ENCODE measurements around the gene MZF1. TPM values are rescaled to one million over a fixed set of nuclear protein-coding genes. Genes with fewer than 3 reads are reported as not detected.
"Not testable (repeated sequence)": the region's sequence is repeated elsewhere in the genome, so short reads cannot be mapped to it uniquely, and the experiment has no call there.

Gene MZF1
- total RNA-seq, 1 experiment from 2014 or later = 18.0 TPM

- no peaks in the 10 kb centered on the region for H3K9me3 ChIP-seq (ENCODE audit: low read length)
- H3F3A ChIP-seq (ENCODE audit: low read length, unreplicated experiment) = no peaks in the 10 kb centered on the region
- H2AFZ ChIP-seq (ENCODE audit: low read length) = no peak overlapping the region
- peaks cover 22% of the 10 kb centered on the region; the same call in 1 of the 2 replicates for H3K79me2 ChIP-seq (ENCODE audit: low read length)
- no peak for DNase-seq
- peaks cover 16% of the 10 kb centered on the region for H3K4me1 ChIP-seq (ENCODE audit: insufficient read depth, low read length)
- no peak for ATAC-seq
- ChIA-PET CTCF (no interaction called here), POLR2A (ENCODE audit: unreplicated experiment) (no interaction called here)
- no TSS peak for BruUV-seq (replicated peaks)
- no peak overlapping the region for H3K27ac ChIP-seq (ENCODE audit: low read length)
- no peak overlapping the region for H3K9ac ChIP-seq (ENCODE audit: low read length)
- no peaks in the 10 kb centered on the region for H3K9me2 ChIP-seq (replicated peaks; ENCODE audit: low read length)
- no peak overlapping the region for H3K4me2 ChIP-seq (ENCODE audit: low read length)
- H4K20me1 ChIP-seq (ENCODE audit: low read length) = no peaks in the 10 kb centered on the region
- intact Hi-C loops (cut with micrococcal nuclease) = no loop called here
- TF ChIP-seq EZH2 (IDR thresholded peaks at IDR 0.05; ENCODE audit: low read length, unreplicated experiment) (no peak), EZH2phosphoT487 (IDR thresholded peaks at IDR 0.05; ENCODE audit: borderline replicate concordance, low read length) (no peak)
- TF ChIP-seq, protein P1, sequence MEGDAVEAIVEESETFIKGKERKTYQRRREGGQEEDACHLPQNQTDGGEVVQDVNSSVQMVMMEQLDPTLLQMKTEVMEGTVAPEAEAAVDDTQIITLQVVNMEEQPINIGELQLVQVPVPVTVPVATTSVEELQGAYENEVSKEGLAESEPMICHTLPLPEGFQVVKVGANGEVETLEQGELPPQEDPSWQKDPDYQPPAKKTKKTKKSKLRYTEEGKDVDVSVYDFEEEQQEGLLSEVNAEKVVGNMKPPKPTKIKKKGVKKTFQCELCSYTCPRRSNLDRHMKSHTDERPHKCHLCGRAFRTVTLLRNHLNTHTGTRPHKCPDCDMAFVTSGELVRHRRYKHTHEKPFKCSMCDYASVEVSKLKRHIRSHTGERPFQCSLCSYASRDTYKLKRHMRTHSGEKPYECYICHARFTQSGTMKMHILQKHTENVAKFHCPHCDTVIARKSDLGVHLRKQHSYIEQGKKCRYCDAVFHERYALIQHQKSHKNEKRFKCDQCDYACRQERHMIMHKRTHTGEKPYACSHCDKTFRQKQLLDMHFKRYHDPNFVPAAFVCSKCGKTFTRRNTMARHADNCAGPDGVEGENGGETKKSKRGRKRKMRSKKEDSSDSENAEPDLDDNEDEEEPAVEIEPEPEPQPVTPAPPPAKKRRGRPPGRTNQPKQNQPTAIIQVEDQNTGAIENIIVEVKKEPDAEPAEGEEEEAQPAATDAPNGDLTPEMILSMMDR (conservative IDR thresholded peaks at IDR 0.05; ENCODE audit: low read depth, low read length) = no peak
- peaks cover 2% of the 10 kb centered on the region for H3K36me3 ChIP-seq (ENCODE audit: low read depth, low read length)
- no peak overlapping the region for H3K4me3 ChIP-seq (ENCODE audit: low read length)
- no peaks in the 10 kb centered on the region for H3K27me3 ChIP-seq (ENCODE audit: low read length)
These were observed 5.1 kb upstream of the MZF1 start for GRCh38 chr19:58578012-58578925.

- H3K36me3 ChIP-seq (ENCODE audit: low read depth, low read length); H3K9me2 ChIP-seq (replicated peaks; ENCODE audit: low read length); H3F3A ChIP-seq (ENCODE audit: low read length, unreplicated experiment); H3K4me2 ChIP-seq (ENCODE audit: low read length); BruUV-seq (replicated peaks); ATAC-seq; H3K4me3 ChIP-seq (ENCODE audit: low read length); H4K20me1 ChIP-seq (ENCODE audit: low read length); H3K9ac ChIP-seq (ENCODE audit: low read length); H3K27ac ChIP-seq (ENCODE audit: low read length); POLR2A ChIA-PET (ENCODE audit: unreplicated experiment); CTCF ChIA-PET; H2AFZ ChIP-seq (ENCODE audit: low read length); DNase-seq; intact Hi-C loops (cut with micrococcal nuclease); H3K9me3 ChIP-seq (ENCODE audit: low read length); H3K27me3 ChIP-seq (ENCODE audit: low read length): not testable (repeated sequence)
- peaks cover 16% of the 10 kb centered on the region for H3K4me1 ChIP-seq (ENCODE audit: insufficient read depth, low read length)
- peaks cover 22% of the 10 kb centered on the region; the same call in 1 of the 2 replicates for H3K79me2 ChIP-seq (ENCODE audit: low read length)
These were observed 4.4 kb upstream of the MZF1 start for GRCh38 chr19:58577581-58577980.

DNA sequence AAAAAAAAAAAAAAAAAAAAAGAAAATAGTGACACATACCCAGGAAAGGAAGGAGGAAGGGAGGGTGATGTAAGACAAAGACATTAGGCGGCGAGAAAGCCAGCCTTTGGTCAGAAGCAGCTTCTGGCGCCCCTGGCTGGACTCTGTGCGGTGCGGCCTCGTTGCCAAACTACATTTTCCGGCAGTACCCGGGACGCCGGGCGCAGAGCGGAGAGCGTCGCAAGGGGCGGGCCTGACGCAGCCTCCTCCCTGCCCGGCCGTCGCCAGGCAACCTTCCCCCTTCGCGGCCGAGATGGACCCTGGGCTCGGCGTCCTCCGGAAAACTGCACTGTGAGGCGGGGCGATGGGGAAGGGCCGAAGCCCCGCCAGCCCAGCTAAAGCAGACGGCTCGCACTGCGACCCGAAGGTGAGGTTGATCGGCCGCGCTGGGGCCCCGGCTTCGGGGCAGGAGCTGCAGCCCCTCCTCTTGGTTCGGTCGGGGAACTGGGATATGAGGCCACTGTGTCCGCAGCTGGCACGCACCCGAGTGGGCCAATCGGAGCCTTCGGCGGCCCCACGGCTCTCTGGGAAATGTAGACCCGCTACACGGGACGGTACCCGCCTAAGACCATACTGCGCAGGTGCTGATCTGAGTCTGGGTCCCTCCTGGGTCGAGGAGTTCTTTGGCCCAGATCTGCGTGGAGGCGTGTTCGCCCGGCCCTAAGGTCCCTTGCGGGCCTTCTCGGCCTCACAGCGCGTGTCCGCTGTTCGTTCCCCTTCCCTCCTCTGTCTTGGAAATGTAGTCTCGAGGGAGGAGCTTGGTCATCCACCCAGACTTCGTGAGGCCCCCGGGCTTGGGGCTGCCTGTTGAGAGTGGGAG lies 2.3 kb upstream of the MZF1 start:
- H3K27ac ChIP-seq (ENCODE audit: low read length) = peak overlapping the region; percentile 64
- POLR2A ChIA-PET (ENCODE audit: unreplicated experiment) = interaction anchor here (0.5 to 1.0 kb wide), 5 partner anchors 16 to 91 kb away, joined by 3 to 20 read pairs (median 4); partner anchors contain the start of gene CHMP2A
- H3F3A ChIP-seq (ENCODE audit: low read length, unreplicated experiment) = no peaks in the 10 kb centered on the region
- ATAC-seq = peak; percentile 56
- peak overlapping the region; percentile 96 for H2AFZ ChIP-seq (ENCODE audit: low read length)
- DNase-seq = peak; percentile 92
- no peaks in the 10 kb centered on the region for H3K27me3 ChIP-seq (ENCODE audit: low read length)
- H3K9me2 ChIP-seq (replicated peaks; ENCODE audit: low read length) = no peaks in the 10 kb centered on the region
- TF ChIP-seq EZH2phosphoT487 (IDR thresholded peaks at IDR 0.05; ENCODE audit: borderline replicate concordance, low read length) (no peak), EZH2 (IDR thresholded peaks at IDR 0.05; ENCODE audit: low read length, unreplicated experiment) (no peak)
- TF ChIP-seq, protein P1 (conservative IDR thresholded peaks at IDR 0.05; ENCODE audit: low read depth, low read length) = no peak
- BruUV-seq (replicated peaks) = TSS peak; percentile 67
- peaks cover 35% of the 10 kb centered on the region for H3K79me2 ChIP-seq (ENCODE audit: low read length)
- no peaks in the 10 kb centered on the region for H3K36me3 ChIP-seq (ENCODE audit: low read depth, low read length)
- peak overlapping the region; percentile 100 for H3K4me2 ChIP-seq (ENCODE audit: low read length)
- peak overlapping the region; percentile 88 for H3K9ac ChIP-seq (ENCODE audit: low read length)
- peaks cover 23% of the 10 kb centered on the region for H3K4me1 ChIP-seq (ENCODE audit: insufficient read depth, low read length)
- intact Hi-C loops (cut with micrococcal nuclease) = loop anchor here (2.0 kb wide), 1 partner anchor 57 kb away; the partner anchor contains the start of gene ZBTB45
- CTCF ChIA-PET = interaction anchor here (0.8 kb wide), 1 partner anchor 56 kb away, joined by 3 read pairs; the partner anchor contains the start of gene ZBTB45
- H3K9me3 ChIP-seq (ENCODE audit: low read length) = no peaks in the 10 kb centered on the region
- no peaks in the 10 kb centered on the region for H4K20me1 ChIP-seq (ENCODE audit: low read length)
- peak overlapping the region; percentile 76 for H3K4me3 ChIP-seq (ENCODE audit: low read length)
